ENCODE measurements around the gene GPR52. TPM values are rescaled to one million over a fixed set of nuclear protein-coding genes. Genes with fewer than 3 reads are reported as not detected.

Gene GPR52
- total and polyA plus RNA-seq, 7 experiments from 2014 or later, result 2.3 to 11.3 (median 3.4) TPM; not detected in 2

DNA sequence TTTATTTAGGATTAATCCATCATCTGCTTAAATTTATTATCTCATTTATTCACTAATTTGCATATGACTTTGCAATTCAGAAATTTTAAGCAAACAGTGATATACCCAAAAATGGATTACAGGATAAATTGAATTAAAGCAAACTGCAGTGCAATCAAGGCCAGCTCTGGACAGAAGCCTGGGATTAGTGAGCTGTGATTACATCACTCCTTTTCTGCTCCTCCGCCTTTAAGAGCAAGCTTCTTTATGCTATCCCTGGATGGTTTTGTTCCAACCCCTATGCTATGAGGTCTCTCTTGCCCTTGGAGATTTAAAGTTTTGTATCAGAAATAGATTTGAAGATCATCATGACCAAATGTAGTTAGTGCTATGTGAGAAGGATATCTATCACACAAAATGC is 32.6 kb downstream of the GPR52 start:
- no peak for ATAC-seq
- Mint-ChIP-seq H3K27ac (no peak overlapping the region), H3K27me3 (no peaks in the 10 kb centered on the region), H3K4me1 (peaks cover 0 to 5% (median 0%) of the 10 kb centered on the region in 7 donors), H3K9me3 (peaks cover 0 to 6% (median 0%) of the 10 kb centered on the region in 11 donors), H3K4me3 (no peak overlapping the region), H3K36me3 (peaks cover 0 to 24% (median 7%) of the 10 kb centered on the region in 5 donors)
- Histone ChIP-seq H3K4me3 (ENCODE audit: low read length) (no peak overlapping the region), H3K27me3 (ENCODE audit: control insufficient read depth in 2 of 2, insufficient read depth in 2 of 2, low read length in 2 of 2) (no peaks in the 10 kb centered on the region), H3K27ac (ENCODE audit: low read depth, low read length) (no peak overlapping the region), H3K9me3 (ENCODE audit: control insufficient read depth in 2 of 3, low read length in 3 of 3) (no peaks in the 10 kb centered on the region), H3K4me1 (ENCODE audit: control insufficient read depth in 2 of 2, insufficient read depth in 2 of 2, low read length in 2 of 2) (no peaks in the 10 kb centered on the region), H3K36me3 (ENCODE audit: control insufficient read depth in 2 of 3, insufficient read depth in 3 of 3, low read length in 3 of 3) (no peaks in the 10 kb centered on the region)
- intact Hi-C loops (cut with micrococcal nuclease), result no loop called here
- CTCF ChIA-PET, result no interaction called here
- POLR2A ChIA-PET, result no interaction called here
- DNase-seq, result no peak

DNA sequence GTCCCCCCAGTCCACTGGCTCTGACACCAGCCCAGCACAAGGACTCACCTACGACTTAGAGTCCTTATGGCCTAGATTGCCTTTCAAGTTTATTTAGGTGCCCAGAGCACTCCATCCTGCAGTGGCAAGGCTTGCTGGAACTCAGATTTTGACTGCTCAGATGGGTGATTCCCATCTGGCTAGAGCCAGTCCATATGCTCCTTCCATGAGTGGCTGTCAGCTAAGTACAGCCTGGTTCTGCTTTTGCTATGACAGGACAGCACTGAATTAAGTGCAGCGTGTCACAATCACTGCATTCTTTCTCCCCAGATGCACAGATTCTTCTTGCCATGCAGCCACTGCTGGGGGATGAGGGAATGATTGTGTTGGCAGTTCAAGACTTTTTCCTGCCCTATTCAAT is 43.8 kb downstream of the GPR52 start:
- DNase-seq (no peak), ATAC-seq (no peak)
- Mint-ChIP-seq H3K27ac (no peak overlapping the region), H3K36me3 (peaks cover 1 to 49% (median 25%) of the 10 kb centered on the region in 5 donors), H3K4me1 (peaks cover 0 to 19% (median 9%) of the 10 kb centered on the region in 7 donors), H3K9me3 (peaks cover 0 to 18% (median 6%) of the 10 kb centered on the region in 11 donors), H3K4me3 (no peak overlapping the region), H3K27me3 (no peaks in the 10 kb centered on the region)
- Histone ChIP-seq H3K9me3 (ENCODE audit: control insufficient read depth in 2 of 3, low read length in 3 of 3) (no peaks in the 10 kb centered on the region), H3K27ac (ENCODE audit: low read depth, low read length) (no peak overlapping the region), H3K36me3 (ENCODE audit: control insufficient read depth in 2 of 3, insufficient read depth in 3 of 3, low read length in 3 of 3) (no peaks in the 10 kb centered on the region), H3K4me1 (ENCODE audit: control insufficient read depth in 2 of 2, insufficient read depth in 2 of 2, low read length in 2 of 2) (no peaks in the 10 kb centered on the region), H3K4me3 (ENCODE audit: low read length) (no peak overlapping the region), H3K27me3 (ENCODE audit: control insufficient read depth in 2 of 2, insufficient read depth in 2 of 2, low read length in 2 of 2) (no peaks in the 10 kb centered on the region)
- ChIA-PET CTCF (no interaction called here), POLR2A (no interaction called here)
- intact Hi-C loops (cut with micrococcal nuclease), result no loop called here

DNA sequence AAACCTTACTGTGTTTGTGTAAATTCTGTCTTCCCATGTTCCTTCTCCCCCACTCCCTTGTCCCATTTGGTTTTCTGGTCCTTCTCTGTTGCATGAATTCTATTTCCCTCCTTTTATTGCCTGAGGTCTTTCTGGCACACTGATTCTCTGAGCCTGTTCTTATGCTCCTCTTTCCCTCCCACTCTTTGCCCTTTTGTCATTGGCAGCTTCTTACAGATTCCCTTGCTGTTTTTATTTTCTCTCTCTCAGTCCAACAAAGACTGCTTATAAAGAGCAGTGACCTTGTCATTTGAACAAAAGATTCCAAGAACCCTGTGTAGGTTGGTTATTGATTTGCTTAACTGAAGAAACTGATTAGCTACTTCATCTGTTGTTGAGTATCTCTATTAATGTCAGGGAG is 49.7 kb downstream of the GPR52 start:
- peaks cover 0 to 3% (median 0%) of the 10 kb centered on the region in 11 donors for H3K9me3 Mint-ChIP-seq
- intact Hi-C loops (cut with micrococcal nuclease), result no loop called here
- H3K27ac Mint-ChIP-seq, result no peak overlapping the region
- Histone ChIP-seq H3K27me3 (ENCODE audit: control insufficient read depth in 2 of 2, insufficient read depth in 2 of 2, low read length in 2 of 2) (no peaks in the 10 kb centered on the region), H3K36me3 (ENCODE audit: control insufficient read depth in 2 of 3, insufficient read depth in 3 of 3, low read length in 3 of 3) (no peaks in the 10 kb centered on the region), H3K4me1 (ENCODE audit: control insufficient read depth in 2 of 2, insufficient read depth in 2 of 2, low read length in 2 of 2) (no peaks in the 10 kb centered on the region), H3K27ac (ENCODE audit: low read depth, low read length) (no peak overlapping the region), H3K9me3 (ENCODE audit: control insufficient read depth in 2 of 3, low read length in 3 of 3) (no peaks in the 10 kb centered on the region), H3K4me3 (ENCODE audit: low read length) (no peak overlapping the region)
- ChIA-PET CTCF (no interaction called here), POLR2A (no interaction called here)
- no peak overlapping the region for H3K4me3 Mint-ChIP-seq
- DNase-seq, result no peak
- no peaks in the 10 kb centered on the region for H3K27me3 Mint-ChIP-seq
- peaks cover 0 to 8% (median 2%) of the 10 kb centered on the region in 7 donors for H3K4me1 Mint-ChIP-seq
- peaks cover 0 to 15% (median 4%) of the 10 kb centered on the region in 5 donors for H3K36me3 Mint-ChIP-seq
- no peak for ATAC-seq

All from naive thymus-derived CD4-positive, alpha-beta T cell (primary cell).